Activated CD4-positive, CD25-positive, alpha-beta regulatory T cell treated with anti-CD3 and anti-CD28 coated beads, Interleukin-2, amount 50 U/mL, for 16 hours (primary cell): ENCODE measurements around the gene TMCO4.

Source experiments
- DNase-seq: peaks from one replicate; pipeline ENCODE4 v3.0.0-alpha.2; 2020; ENCODE audit warnings: low read depth, low spot score

The TMCO4 gene

DNA sequence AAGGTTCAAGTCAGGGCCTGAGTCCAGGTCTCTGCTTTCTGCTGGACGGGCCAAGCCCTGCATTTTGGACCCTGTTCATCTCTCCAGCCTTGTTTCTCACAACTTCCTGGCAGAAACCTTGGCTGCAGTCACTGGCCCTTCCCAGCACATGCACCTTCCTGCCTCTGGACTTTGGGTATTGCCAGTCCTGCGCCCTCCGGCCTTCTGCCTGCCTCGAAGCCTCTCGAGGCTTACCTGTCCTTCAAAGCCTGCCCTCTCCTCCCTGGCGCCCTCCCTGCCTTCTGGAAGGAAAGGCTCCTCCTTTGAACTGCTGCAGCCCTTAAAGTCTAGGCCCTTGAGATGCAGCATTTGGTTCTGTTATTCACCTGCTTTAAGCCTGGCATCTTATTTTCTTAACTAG is 82.2 kb downstream of the TMCO4 start:
- no peak for DNase-seq

DNA sequence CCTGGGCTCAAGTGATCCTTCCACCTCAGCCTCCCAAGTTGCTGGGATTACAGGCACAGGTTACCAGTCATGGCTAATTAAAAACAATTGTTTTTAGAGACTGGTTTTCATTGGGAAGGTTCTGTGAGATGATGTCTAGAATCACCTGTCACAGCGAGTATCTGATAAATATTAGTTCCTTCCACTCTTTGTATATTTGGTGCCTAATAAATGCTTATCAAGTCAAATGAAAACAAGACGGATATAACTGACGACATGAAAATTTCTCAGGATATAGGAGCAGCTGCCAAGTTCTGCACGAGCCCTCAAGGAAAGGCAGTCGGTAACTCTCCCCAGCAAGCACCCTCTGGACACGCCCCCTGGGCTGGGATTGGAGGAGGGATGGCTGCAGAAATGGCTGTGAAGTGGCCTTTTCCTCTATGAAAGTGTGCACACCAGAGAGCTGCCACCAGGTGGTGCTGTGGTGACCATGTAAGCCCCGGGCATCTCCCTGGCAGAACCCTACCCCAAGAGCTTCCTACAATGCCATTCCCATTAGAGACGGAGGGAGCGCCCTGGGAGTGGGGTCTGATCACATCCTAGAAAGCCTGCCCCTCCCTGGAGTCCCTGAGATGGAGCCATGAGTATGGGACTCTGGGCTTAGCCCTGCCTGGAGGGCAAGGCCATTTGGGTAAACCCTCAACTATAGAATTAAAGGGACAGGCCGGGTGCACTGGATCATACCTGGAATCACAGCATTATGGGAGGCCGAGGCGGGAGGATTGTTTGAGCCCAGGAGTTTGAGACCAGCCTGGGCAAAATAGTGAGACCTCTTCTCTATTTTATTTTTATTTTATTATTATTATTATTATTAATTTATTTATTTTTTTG is 84.1 kb downstream of the TMCO4 start:
- DNase-seq = peak; percentile 59

GRCh38 chr1:19712928-19713327 is 86.8 kb downstream of the TMCO4 start:
- no peak for DNase-seq

- no peak for DNase-seq
These were observed 88.7 kb downstream of the TMCO4 start for GRCh38 chr1:19710825-19711611.

GRCh38 chr1:19709260-19709793 is 90.4 kb downstream of the TMCO4 start:
- no peak for DNase-seq

GRCh38 chr1:19708567-19709110 is 91.1 kb downstream of the TMCO4 start:
- DNase-seq = no peak

- DNase-seq = no peak
These were observed 93.6 kb downstream of the TMCO4 start for GRCh38 chr1:19706136-19706535.

- DNase-seq = no peak
These were observed 94.3 kb downstream of the TMCO4 start for GRCh38 chr1:19705464-19705863.

DNA sequence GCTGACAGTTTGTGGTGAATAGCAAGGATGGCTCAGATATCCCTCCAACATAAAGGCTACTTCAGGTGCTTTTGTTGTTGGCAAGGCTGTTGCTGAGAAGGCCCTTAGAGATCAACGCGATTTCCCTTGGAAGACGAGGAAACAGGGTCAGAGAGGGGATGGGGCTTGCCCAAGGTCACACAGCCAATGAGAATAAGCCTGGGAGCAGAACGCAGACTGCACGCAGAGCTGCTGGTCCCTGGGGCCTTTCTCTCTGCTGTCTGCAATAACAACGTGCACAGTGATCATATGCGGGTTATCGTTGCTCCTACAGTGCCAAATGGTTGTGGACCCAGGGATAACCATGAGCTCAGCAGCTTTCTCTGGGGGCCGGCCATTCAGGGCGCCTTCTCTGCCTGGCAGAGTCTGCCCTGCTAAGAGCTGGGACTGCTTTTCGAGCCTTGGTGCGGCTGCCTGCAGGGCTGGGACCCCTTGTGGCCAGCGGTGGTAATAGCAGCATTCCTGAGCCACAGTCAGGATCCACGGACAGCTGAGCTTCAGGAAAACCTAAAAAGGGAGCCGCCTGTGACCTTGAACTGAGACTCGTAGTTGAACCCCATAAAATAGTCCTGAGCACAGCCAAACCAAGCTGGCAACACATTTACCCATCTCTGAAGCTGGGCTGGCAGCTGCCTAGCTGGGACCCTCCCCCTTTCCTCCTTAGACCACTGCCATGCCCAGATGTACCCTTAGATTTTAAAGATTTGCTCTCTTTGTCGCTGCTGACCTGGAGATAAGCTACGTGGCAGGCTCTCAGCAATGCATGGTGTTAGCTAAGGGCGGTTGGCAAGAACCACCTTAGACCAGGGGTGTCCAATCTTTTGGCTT is 95.2 kb downstream of the TMCO4 start:
- DNase-seq = peak; percentile 30

GRCh38 chr1:19703280-19703679 is 96.4 kb downstream of the TMCO4 start:
- DNase-seq = no peak

GRCh38 chr1:19700079-19700777 is 99.5 kb downstream of the TMCO4 start:
- DNase-seq = no peak

GRCh38 chr1:19698181-19698580 is 101.5 kb downstream of the TMCO4 start:
- DNase-seq = no peak

GRCh38 chr1:19696820-19697219 is 102.9 kb downstream of the TMCO4 start:
- DNase-seq = no peak

GRCh38 chr1:19695772-19696171 is 103.9 kb downstream of the TMCO4 start:
- no peak for DNase-seq

- no peak for DNase-seq
These were observed 105.4 kb downstream of the TMCO4 start for GRCh38 chr1:19694298-19694697.

DNA sequence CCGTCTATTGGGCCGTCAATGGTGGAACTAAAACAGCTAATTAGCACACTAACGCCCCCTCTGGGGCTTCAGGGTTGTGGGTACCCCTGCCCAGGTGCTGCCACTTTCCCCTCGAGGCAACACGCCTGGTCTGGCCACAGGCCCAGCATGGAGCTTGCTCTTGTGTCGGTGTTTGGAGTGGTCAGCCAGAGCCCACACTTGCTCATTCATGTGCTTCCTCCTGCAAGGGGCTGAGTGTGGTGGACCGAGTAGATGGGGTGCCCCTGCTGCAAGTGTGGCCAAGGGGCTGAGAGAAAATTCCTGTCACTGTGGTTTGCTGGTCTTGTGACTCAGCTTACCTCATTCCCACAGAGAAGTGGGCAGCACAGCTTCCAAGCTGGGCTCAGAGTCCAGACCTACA is 109.4 kb downstream of the TMCO4 start:
- DNase-seq = no peak

DNA sequence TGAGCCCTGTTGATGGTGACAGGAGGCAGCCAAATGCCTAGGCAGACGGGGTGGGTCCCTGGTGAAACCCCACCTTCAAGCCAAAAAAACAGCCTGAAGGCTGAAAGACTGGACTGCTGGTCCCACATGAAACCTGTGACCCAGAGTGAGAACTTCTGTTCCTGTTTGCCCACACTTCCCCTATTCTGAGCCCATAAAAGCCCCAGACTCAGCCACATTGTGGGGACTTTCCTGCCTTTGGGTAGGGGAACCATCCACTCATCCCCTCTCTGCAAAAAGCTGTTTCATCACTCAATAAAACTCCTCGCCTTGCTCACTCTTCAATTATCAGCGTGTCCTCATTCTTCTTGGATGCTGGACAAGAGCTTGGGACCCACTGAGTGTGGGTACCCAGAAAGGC is 109.9 kb downstream of the TMCO4 start:
- no peak for DNase-seq

- DNase-seq = no peak
These were observed 110.5 kb downstream of the TMCO4 start for GRCh38 chr1:19689085-19689757.

DNA sequence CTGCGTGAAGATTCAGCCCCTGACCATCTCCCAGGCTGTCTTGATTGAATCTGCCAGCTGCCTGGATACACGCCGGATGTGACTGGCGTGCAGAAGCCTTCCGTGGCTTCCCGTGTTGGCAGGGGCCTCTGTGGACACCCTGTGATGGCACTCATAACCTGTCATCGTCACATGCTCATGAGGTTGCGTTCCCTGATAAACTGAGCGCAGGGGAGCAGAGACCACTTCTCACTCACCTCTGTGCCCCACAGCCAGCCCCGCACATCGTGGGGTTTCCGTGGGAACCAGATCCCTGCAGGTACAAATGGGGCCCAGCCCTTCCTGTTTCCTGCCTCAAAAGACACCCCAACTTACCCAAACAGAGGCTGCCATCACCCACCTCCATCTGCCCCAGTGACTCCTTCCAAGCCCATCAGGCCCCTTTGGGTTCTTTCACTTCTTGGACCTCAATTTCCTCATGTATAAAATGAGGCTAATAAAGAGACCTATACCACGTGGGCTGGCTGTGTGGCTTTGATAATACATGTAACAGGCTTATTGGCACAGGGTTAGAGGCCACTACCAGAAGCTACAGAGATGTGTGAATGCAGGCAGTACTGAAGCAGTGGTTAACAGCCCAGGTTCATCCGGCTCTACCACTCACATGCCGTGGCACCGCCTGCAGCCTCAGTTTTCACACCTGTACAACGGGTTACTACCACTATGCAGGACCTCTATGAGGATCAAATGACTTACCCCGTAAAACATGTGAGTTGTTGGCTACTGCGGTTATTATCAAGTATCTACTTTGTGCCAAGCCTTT is 111.5 kb downstream of the TMCO4 start:
- DNase-seq = no peak
